ENCODE measurements around the gene UBAP2. TPM values are rescaled to one million over a fixed set of nuclear protein-coding genes. Genes with fewer than 3 reads are reported as not detected.

The UBAP2 gene
- polyA plus RNA-seq, 3 donors, result 38.9 to 45.5 (median 44.6) TPM

DNA sequence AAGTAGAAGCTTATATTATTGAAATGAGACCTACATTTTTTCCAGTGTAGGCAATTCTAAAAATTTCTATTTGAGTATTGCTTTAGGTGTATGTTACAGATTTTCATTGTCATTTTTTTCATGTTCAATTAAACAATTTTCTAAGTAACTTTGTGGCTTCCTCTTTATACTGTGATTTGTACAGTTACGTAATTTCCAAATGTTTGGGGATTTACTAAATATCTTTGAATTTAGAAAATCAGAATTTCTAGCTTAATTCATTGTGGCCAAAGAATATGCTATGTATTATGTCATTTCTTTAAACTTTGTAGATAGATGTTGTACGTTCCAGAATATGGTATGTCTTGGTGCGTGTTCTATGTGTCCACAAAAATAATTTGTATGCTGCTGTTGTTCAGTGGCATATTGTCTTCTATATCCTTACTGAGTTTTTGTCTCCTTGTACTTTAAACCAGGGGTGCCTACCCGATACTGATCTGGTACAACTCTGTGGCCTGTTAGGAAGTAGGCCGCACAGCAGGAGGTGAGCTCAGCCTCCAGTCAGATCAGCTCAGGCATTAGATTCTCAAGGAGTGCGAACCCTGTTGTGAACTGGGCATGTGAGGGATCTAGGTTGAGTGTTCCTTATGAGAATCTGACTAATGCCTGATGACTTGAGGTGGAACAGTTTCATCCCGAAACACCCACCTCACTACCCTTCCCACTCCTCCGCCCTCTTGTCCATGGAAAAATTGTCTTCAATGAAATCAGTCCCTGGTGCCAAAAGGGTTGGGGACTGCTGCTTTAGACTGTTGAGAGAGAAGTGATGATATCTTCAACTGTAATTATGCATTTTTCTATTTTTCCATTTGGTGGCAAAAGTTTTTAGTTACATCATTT is 168.2 kb downstream of the UBAP2 start:
- DNase-seq, result no peak

DNA sequence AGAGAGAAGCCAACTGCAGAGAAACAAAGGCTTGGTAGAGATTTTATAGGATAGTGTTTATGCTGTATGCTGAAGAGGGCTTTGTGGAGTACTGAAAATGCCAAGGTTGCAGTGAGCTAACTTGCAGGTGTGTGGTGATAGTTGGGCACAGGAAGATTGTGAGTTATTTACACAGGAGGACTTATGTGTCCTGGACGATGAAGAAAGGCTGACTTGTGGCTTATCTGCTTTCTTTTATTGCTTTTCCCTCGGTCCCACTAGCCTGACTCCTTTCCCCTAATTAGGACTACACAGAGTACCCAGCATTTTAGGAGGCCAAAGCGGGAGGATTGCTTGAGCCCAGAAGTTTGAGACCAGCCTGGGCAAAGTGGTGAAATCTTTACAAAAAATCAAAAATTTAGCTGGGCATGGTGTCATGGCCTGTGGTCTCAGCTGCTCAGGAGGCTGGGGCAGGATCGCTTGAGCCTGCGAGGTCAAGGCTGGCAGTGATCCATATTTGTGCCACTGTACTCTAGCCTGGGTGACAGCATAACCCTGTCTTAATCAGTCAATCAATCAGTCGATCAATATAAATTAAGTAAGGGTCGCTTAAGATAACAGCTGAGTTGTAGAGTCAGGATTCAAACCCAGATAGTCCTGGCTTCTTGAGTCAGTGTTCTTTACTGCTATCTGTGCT is 169.9 kb downstream of the UBAP2 start:
- no peak for DNase-seq

DNA sequence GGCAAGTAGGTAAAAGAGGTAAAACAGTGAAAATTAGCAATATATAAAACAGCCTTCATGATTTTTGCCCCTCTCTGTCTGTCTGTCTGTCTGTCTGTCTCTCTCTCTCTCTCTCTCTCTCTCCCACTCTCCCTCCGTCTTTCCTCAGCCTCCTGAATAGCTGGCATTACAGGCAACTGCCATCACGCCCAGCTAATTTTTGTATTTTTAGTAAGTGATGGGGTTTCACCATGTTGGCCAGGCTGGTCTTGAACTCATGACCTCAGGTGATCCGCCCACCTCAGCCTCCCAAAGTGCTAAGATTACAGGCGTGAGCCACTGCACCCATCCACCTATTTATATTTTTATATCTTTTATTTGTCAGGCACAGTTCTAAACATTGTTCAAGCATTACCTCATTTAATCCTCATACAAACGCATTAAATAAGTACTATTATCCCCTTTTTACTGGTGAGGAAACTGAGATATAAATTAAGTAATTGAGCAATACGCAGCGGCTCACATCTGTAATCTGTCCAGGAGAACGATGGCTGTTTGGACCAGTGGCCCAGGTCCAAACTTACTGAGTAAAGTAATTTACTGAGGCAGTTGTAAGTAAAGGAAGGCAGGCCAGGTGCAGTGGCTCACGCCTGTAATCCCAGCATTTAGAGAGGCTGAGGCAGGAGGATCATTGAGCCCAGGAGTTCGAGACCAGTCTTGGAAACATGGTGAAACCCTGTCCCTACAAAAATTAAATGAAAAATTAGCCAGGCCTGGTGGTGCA is 170.8 kb downstream of the UBAP2 start:
- DNase-seq, result no peak

Other genes with a start within 250 kb of the UBAP2 start
- 10 to 100 TPM; 60.6 to 66.6 (median 60.6) TPM for gene UBE2R2, start 231.7 kb downstream of the UBAP2 start, polyA plus RNA-seq (ENCODE audit: insufficient read length in 3 of 3)
- gene DCAF12, start 77.8 kb upstream of the UBAP2 start, polyA plus RNA-seq (ENCODE audit: insufficient read length in 3 of 3), result 10 to 100 TPM; 57.8 to 61.3 (median 59.5) TPM
- 10 to 100 TPM; 54.6 to 55.3 (median 55.0) TPM for gene UBAP1, start 130.2 kb upstream of the UBAP2 start, polyA plus RNA-seq (ENCODE audit: insufficient read length in 3 of 3)

Measured in renal pelvis (tissue), 4 donors.